D721Med (cell line): ENCODE measurements around the gene DEPDC4.

ENCODE experiments used
- DNase-seq: peaks from one replicate; pipeline ENCODE4 v3.0.0; 2011; ENCODE audit warnings: low spot score; ENCODE audit not compliant: insufficient read length
- FAIRE-seq: peaks from 2 replicates; lab custom pipeline; 2011; peaks lifted over from hg19 to GRCh38; lab: Jason Lieb, UNC
- CTCF ChIP-seq: IDR thresholded peaks from 2 replicates; pipeline ENCODE4 v1.5.1; 2012; ENCODE audit warnings: mild to moderate bottlenecking, control low read depth; ENCODE audit not compliant: insufficient read depth; ENCODE audit errors: missing control alignments

DEPDC4 gene

GRCh38 chr12:100213016-100213891, 53.6 kb downstream of the DEPDC4 start:
- FAIRE-seq (no peak), DNase-seq (no peak)
- no peak for TF ChIP-seq CTCF

DNA sequence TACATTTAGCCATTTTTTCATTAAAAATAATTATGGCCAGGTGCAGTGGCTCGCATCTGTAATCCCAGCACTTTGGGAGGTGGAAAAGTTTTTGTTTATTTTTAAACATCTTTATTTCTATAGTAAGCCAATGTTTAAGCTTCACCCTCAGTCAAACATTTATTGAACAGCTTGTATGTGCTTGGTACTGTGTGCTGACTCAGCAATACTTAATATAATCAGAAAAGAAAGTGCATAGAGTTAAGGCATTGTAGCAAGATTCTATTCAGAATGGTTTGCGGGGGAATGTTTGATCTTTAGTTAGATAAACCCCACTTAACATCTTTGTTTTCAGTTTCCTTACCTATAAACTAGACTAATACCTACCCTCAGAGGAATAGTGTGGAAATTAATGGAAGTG, 55.2 kb downstream of the DEPDC4 start:
- TF ChIP-seq CTCF = no peak
- FAIRE-seq (no peak), DNase-seq (no peak)

GRCh38 chr12:100208834-100209233, 58.0 kb downstream of the DEPDC4 start:
- FAIRE-seq (no peak), DNase-seq (no peak)
- no peak for TF ChIP-seq CTCF

DNA sequence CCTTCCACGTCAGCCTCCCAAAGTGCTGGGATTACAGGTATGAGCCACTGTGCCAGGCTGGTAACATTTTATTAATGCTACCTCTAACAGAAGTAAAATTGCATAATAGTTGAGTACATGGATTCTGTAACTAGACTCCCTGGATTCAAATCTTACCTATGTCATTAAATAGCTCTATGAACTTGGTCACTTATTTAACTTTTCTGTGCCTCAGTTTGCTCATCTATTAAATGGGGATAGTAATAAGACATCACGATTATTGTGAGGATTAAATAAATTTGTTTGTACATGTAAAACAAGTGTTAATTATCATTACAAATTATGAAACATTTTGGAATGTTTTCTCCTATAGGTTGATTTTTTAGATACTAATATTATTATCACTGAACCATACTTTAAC, 59.6 kb downstream of the DEPDC4 start:
- no peak for DNase-seq
- TF ChIP-seq CTCF = no peak
- no peak for FAIRE-seq

- DNase-seq (no peak), FAIRE-seq (no peak)
- no peak for TF ChIP-seq CTCF
These were observed 65.1 kb downstream of the DEPDC4 start for GRCh38 chr12:100201604-100202423.

DNA sequence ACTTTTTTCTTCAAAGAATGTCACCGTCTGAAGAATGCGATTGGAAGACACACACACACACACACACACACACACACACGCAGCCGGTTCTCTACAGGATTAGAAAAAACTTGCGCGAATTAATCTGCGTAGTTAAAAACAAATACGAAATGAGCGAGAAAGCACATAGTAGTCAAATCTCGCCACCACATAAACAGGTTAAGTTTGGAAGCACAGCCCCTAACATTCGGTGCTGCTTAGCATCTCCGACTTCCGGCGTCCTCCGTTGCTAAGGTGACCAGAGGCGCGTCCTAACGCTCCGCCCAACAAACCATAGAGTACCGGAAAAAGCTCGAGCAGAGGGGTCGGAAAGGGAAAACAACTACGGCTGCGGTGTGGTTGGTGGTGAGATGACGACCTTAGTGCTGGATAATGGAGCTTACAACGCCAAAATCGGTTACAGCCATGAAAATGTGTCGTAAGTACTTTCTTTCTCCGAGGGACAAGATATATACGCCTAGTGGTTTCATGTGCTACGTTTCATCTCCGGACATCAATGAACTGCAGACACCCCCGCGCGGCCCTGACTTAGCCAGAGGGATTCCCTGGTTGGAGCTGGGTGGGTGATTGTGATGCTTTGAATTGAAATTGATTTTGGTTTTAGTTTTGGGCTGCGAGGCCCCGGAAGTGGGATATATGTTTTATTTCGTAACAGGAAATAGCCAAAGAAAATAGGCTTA, 66.3 kb downstream of the DEPDC4 start, which contains the start of gene ACTR6:
TSS of gene ACTR6 (plus strand) at position 353 of the 719 bp plus-strand sequence. CDS start at position 390, 37 bp downstream.
- no peak for TF ChIP-seq CTCF
- no peak for FAIRE-seq
- DNase-seq = peak; percentile 71
